Right lobe of liver (tissue), 6 donors: ENCODE data around the gene ARRDC5. TPM values are rescaled to one million over a fixed set of nuclear protein-coding genes. Genes with fewer than 3 reads are reported as not detected.
A peak's percentile ranks its signal among the peaks of the same experiment; 100 is the strongest.
"Not testable (repeated sequence)": the region's sequence is repeated elsewhere in the genome, so short reads cannot be mapped to it uniquely, and the experiment has no call there.

Experiments used
- ATAC-seq, 4 donors: fragments of 200-7000 bp; cut with Tn5 transposase; one replicate each; pipeline ENCODE4 v1.9.1; 2020; ENCODE audit warnings: mild to moderate bottlenecking in 4 of 4, moderate library complexity in 4 of 4
- DNase-seq, 3 donors: peaks; one replicate each; pipeline ENCODE4 v3.0.0-alpha.2; 2020
- H3K27ac ChIP-seq, 3 donors: fragments of 200-600 bp; one replicate each; pipeline ENCODE4 v1.8.0; 2022
- H3K27me3 ChIP-seq, 2 donors: fragments of 200-600 bp; one replicate each; pipeline ENCODE4 v1.8.0; 2022
- H3K36me3 ChIP-seq, 4 donors: fragments of 200-600 bp; sonication (generic) in 1 of 4; one replicate each; pipeline versions ENCODE4 v1.5.1 to v1.8.0; 2017 to 2022; ENCODE audit warnings: control low read depth in 1 of 4
- H3K4me1 ChIP-seq, 4 donors: fragments of 200-600 bp; sonication (generic) in 1 of 4; one replicate each; pipeline versions ENCODE4 v1.5.1 to v1.8.0; 2017 to 2022; ENCODE audit warnings: control low read depth in 1 of 4
- H3K4me3 ChIP-seq, 3 donors: fragments of 200-600 bp; one replicate each; pipeline ENCODE4 v1.8.0; 2022
- H3K9me3 ChIP-seq, 4 donors: fragments of 200-600 bp; sonication (generic) in 1 of 4; one replicate each; pipeline versions ENCODE4 v1.5.1 to v1.8.0; 2017 to 2022; ENCODE audit warnings: control low read depth in 1 of 4
- POLR2A ChIP-seq: fragments of 450-650 bp; IDR thresholded peaks from one replicate; pipeline ENCODE4 v1.6.1; 2017; ENCODE audit warnings: antibody characterized with exemption, mild to moderate bottlenecking
- WGBS: methylation state at CpG from one replicate; pipeline ENCODE4 v1.1.6; 2018; ENCODE audit warnings: low coverage, low lambda C conversion rate; ENCODE audit not compliant: insufficient coverage; ENCODE audit errors: missing lambda C conversion rate; 5-methylcytosine and 5-hydroxymethylcytosine counted together
- intact Hi-C, 2 donors: fragments of 100-400 bp; cut with DNase I; formaldehyde crosslinking; loops; one replicate each; pipeline versions ENCODE4 v1.11.2 to v1.14.1; 2022
- total RNA-seq, 6 experiments: library from RNA; depleted of rRNA in 2 of 6; stranded (reverse); fragments of >200 nt in 2 of 6; fragmentation: NEBNext Ultra II Directional in 3 of 6; extraction: Animal tissue kit (Norgen Biotek cat#: 25700) in 3 of 6; gene quantifications; one replicate each; pipeline versions ENCODE4 v1.1.0 to v1.2.4, GENCODE V29; 2016 to 2023
- TF ChIP-seq, protein P1 (sequence below), 4 donors: fragments of 200-600 bp in 3 of 4; fragments of 450-650 bp in 1 of 4; IDR thresholded peaks; one replicate each; pipeline versions ENCODE4 v1.5.1 to v1.8.0; 2016 to 2022; ENCODE audit warnings: antibody characterized with exemption in 4 of 4, mild to moderate bottlenecking in 2 of 4
- donor health status: DM: no; HTN: yes; CAD: no.
- donor health status: DM: no; HTN: no; CAD: no.
- donor health status: DM: no; HTN: no; CAD: no.
- donor health status: DM: no; HTN: yes; CAD: no.
- donor health status: DM: no; HTN: yes; CAD: no.

The ARRDC5 gene
- total RNA-seq, 6 experiments from 2014 or later: 0.15 to 0.35 (median 0.17) TPM; not detected in 3

DNA sequence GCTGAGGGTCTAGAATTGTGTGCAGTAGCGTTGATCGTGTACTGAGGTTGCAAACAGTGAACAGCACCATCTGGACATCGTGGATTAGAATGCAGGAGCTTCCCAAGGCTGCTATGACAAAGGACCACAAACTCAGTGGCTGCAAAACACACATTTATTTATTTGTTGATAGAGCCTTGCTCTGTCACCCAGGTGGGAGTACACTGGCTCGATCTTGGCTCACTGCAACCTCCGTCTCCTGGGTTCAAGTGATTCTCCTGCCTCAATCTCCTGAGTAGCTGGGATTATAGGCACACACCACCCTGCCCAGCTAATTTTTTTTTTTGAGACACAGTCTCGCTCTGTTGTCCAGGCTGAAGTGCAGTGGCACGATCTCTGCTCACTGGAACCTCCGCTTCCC lies 4.3 kb upstream of the ARRDC5 start:
- DNase-seq (no peak), ATAC-seq (no peak)
- no peak overlapping the region for H3K4me3 ChIP-seq
- intact Hi-C loops: no loop called here
- H3K36me3 ChIP-seq: no peaks in the 10 kb centered on the region
- H3K27me3 ChIP-seq: no peaks in the 10 kb centered on the region
- H3K27ac ChIP-seq: no peak overlapping the region
- H3K9me3 ChIP-seq: no peaks in the 10 kb centered on the region
- WGBS: 80% methylated on average over 5 of the region's 8 CpGs
- TF ChIP-seq POLR2A: no peak
- TF ChIP-seq, protein P1, sequence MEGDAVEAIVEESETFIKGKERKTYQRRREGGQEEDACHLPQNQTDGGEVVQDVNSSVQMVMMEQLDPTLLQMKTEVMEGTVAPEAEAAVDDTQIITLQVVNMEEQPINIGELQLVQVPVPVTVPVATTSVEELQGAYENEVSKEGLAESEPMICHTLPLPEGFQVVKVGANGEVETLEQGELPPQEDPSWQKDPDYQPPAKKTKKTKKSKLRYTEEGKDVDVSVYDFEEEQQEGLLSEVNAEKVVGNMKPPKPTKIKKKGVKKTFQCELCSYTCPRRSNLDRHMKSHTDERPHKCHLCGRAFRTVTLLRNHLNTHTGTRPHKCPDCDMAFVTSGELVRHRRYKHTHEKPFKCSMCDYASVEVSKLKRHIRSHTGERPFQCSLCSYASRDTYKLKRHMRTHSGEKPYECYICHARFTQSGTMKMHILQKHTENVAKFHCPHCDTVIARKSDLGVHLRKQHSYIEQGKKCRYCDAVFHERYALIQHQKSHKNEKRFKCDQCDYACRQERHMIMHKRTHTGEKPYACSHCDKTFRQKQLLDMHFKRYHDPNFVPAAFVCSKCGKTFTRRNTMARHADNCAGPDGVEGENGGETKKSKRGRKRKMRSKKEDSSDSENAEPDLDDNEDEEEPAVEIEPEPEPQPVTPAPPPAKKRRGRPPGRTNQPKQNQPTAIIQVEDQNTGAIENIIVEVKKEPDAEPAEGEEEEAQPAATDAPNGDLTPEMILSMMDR (IDR thresholded peaks at IDR 0.05): no peak
- H3K4me1 ChIP-seq: peaks cover 0 to 13% (median 0%) of the 10 kb centered on the region in 4 donors

DNA sequence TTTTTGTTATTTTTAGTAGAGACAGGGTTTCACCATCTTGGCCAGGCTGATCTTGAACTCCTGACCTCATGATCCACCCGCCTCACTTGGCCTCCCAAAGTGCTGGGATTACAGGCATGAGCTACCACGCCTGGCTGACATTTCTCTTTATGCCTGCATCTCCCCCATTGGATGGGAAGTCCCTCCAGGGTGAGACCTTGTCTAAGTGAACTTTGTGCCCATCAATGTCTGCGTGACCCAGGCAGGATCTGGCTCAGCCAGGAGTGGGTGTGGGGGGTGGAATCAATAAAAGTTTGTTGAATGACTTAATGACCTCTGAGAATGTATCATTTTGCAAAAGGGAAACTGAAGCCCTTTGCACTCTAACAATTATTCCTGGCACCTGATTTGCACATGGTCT lies 1.8 kb upstream of the ARRDC5 start:
- Histone ChIP-seq H3K27ac (no peak overlapping the region), H3K9me3 (no peaks in the 10 kb centered on the region), H3K27me3 (no peaks in the 10 kb centered on the region), H3K4me1 (peaks cover 0 to 4% (median 0%) of the 10 kb centered on the region in 4 donors), H3K36me3 (no peaks in the 10 kb centered on the region), H3K4me3 (no peak overlapping the region)
- intact Hi-C loops: no loop called here
- ATAC-seq (peak; percentile 40 to 94 (median 72)), DNase-seq (peak in 1 of 3 donors; percentile 37)
- TF ChIP-seq, protein P1 (IDR thresholded peaks at IDR 0.05): no peak
- TF ChIP-seq POLR2A: no peak
- WGBS: 24% methylated on average over 3 of the region's 3 CpGs

DNA sequence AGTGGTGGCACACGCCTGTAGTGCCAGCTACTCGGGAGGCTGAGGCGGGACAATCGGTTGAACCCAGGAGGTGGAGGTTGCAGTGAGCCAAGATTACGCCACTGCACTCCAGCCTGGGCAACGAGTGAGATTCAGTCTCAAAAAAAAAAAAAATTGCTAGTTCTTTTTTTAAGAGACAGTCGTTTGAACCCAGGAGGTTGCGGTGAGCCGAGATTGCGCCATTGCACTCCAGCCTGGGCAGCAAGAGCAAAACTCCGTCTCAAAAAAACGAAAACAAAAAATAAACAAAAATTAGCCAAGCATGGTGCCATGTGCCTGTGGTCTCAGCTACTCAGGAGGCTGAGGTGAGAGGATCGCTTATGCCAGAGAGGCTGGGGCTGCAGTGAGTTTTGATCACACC lies 1.8 kb downstream of the ARRDC5 start:
- H3K27ac ChIP-seq, ATAC-seq, H3K27me3 ChIP-seq, intact Hi-C loops, H3K4me3 ChIP-seq, DNase-seq, H3K36me3 ChIP-seq, H3K4me1 ChIP-seq, H3K9me3 ChIP-seq: not testable (repeated sequence)
- 53% methylated on average over 13 of the region's 13 CpGs for WGBS

DNA sequence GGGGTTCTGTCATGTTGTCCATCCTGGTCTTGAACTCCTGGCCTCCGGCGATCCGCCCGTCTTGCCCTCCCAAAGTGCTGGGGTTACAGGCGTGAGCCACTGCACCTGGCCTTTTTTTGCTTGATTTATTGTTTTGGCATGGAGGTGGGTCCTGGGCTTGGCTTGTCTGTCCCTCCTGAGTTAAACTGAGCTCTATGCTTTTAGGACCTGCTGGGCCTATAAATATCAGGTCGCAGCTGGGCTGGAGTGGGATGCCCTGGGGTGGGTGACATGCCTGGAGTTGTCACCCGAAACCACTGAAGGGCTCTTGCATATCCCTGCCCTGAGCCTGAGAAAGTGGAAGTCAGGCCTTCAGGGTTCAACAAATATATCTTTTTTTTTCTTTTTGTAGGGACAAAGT lies 5.5 kb downstream of the ARRDC5 start:
- Histone ChIP-seq H3K9me3 (no peaks in the 10 kb centered on the region), H3K27ac (no peak overlapping the region), H3K27me3 (no peaks in the 10 kb centered on the region), H3K36me3 (no peaks in the 10 kb centered on the region), H3K4me1 (no peaks in the 10 kb centered on the region), H3K4me3 (no peak overlapping the region)
- ATAC-seq (no peak), DNase-seq (no peak)
- TF ChIP-seq POLR2A: no peak
- TF ChIP-seq, protein P1 (IDR thresholded peaks at IDR 0.05): no peak
- intact Hi-C loops: no loop called here
- whole genome bisulfite sequencing: 100% methylated on average over 5 of the region's 7 CpGs

DNA sequence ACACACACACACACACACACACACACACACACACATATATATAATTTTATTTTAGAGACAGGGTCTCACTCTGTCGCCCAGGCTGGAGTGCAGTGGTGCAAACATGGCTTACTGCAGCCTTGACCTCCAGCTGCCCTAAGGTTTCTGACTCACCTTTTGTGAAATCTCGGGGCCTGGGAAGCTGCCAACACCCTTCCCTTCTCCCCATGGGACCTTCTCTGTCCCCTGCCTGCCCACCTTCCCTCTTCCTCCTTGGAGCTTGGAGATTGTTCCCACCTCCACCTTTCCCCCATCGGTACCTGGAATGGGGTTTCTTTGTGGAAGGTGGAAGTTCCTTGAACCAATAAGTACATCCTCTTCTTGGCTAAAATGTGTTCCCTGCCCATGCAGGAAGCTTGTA lies 6.3 kb downstream of the ARRDC5 start:
- WGBS: 47% methylated on average over 3 of the region's 3 CpGs
- DNase-seq: peak in 1 of 3 donors; percentile 52
- intact Hi-C loops: no loop called here

DNA sequence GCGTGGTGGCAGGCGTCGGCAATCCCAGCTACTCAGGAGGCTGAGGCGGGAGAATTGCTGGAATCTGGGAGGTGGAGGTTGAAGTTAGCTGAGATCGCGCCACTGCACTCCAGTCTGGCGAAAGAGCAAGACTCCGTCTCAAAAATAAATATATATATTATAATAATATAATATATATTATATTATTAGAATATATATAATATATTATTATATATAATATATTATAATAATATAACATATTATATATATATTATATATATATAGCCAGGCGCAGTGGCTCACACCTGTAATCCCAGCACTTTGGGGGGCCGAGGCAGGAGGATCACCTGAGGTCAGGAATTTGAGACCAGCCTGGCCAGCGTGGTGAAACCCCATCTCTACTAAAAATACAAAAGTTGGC lies 9.7 kb downstream of the ARRDC5 start:
- H3K27me3 ChIP-seq, H3K36me3 ChIP-seq, DNase-seq, ATAC-seq, intact Hi-C loops, H3K4me1 ChIP-seq, H3K9me3 ChIP-seq, H3K27ac ChIP-seq, H3K4me3 ChIP-seq: not testable (repeated sequence)
- WGBS: 96% methylated on average over 9 of the region's 11 CpGs

More for the DNA sequence above, 6.3 kb downstream of the ARRDC5 start:
- H3K4me1 ChIP-seq: no peaks in the 10 kb centered on the region
- no peaks in the 10 kb centered on the region for H3K27me3 ChIP-seq
- no peak for TF ChIP-seq POLR2A
- TF ChIP-seq, protein P1 (IDR thresholded peaks at IDR 0.05): no peak
- ATAC-seq: peak in 1 of 4 donors; percentile 70
- no peak overlapping the region for H3K4me3 ChIP-seq
- H3K27ac ChIP-seq: no peak overlapping the region
- H3K9me3 ChIP-seq: no peaks in the 10 kb centered on the region
- H3K36me3 ChIP-seq: no peaks in the 10 kb centered on the region
